OCI-LY3 (cell line): Measurements from ENCODE around the gene PRDM5.
A peak's percentile ranks its signal among the peaks of the same experiment; 100 is the strongest.

ENCODE experiments used
- H2AFZ ChIP-seq: fragments of 200-600, 300-600 bp; shearing (Covaris generic); 2 replicates; pipeline ENCODE4 v1.6.0; 2014; ENCODE audit warnings: antibody characterized with exemption, low read depth, low read length
- H3K27ac ChIP-seq: fragments of 200-600, 300-600 bp; sonication (generic); 2 replicates; pipeline ENCODE4 v1.5.1; 2014; ENCODE audit warnings: mild to moderate bottlenecking, low read length, moderate library complexity, mixed read lengths
- H3K27me3 ChIP-seq: fragments of 200-600, 300-600 bp; sonication (generic); 2 replicates; pipeline ENCODE4 v1.6.1; 2014; ENCODE audit warnings: low read depth, low read length, mixed read lengths
- H3K36me3 ChIP-seq: fragments of 200-600, 300-600 bp; sonication (generic); replicated peaks from 2 replicates; pipeline ENCODE3; 2014; ENCODE audit warnings: low read depth, low read length, mixed read lengths
- H3K4me1 ChIP-seq: fragments of 300-600, 200-600 bp; sonication (generic); 2 replicates; pipeline ENCODE4 v1.6.1; 2014; ENCODE audit warnings: low read length, mixed read lengths
- H3K4me2 ChIP-seq: fragments of 200-600, 300-600 bp; sonication (generic); 2 replicates; pipeline ENCODE4 v1.6.1; 2014; ENCODE audit warnings: low read length, mixed read lengths
- H3K4me3 ChIP-seq: fragments of 300-600, 200-600 bp; sonication (generic); 2 replicates; pipeline ENCODE4 v1.5.1; 2014; ENCODE audit warnings: antibody characterized with exemption, mild to moderate bottlenecking, low read length, moderate library complexity
- H3K79me2 ChIP-seq: fragments of 300-600, 200-600 bp; shearing (Covaris generic); 2 replicates; pipeline ENCODE4 v1.6.1; 2014; ENCODE audit warnings: mild to moderate bottlenecking, low read length, mixed read lengths
- H3K9ac ChIP-seq: fragments of 300-600, 200-600 bp; shearing (Covaris generic); 2 replicates; pipeline ENCODE4 v1.6.0; 2014; ENCODE audit warnings: mild to moderate bottlenecking, low read length, moderate library complexity
- H3K9me3 ChIP-seq: fragments of 200-600, 300-600 bp; shearing (Covaris generic); 2 replicates; pipeline ENCODE4 v1.6.1; 2014; ENCODE audit warnings: low read length, mixed read lengths; ENCODE audit not compliant: insufficient read depth
- H4K20me1 ChIP-seq: fragments of 200-600, 300-600 bp; sonication (generic); 2 replicates; pipeline ENCODE4 v1.6.1; 2016; ENCODE audit warnings: low read length, mixed read lengths; ENCODE audit not compliant: insufficient read depth
- CTCF ChIP-seq: fragments of 200-600, 300-600 bp; sonication (generic); IDR thresholded peaks from 2 replicates; pipeline ENCODE4 v1.5.1; 2014; ENCODE audit warnings: antibody characterized with exemption, low read length, low read depth
- EZH2phosphoT487 ChIP-seq: fragments of 200-600 bp; shearing (Covaris generic); IDR thresholded peaks from 2 replicates; pipeline ENCODE4 v1.6.1; 2018; ENCODE audit warnings: antibody characterized with exemption, mixed run types, low read depth

Gene PRDM5

DNA sequence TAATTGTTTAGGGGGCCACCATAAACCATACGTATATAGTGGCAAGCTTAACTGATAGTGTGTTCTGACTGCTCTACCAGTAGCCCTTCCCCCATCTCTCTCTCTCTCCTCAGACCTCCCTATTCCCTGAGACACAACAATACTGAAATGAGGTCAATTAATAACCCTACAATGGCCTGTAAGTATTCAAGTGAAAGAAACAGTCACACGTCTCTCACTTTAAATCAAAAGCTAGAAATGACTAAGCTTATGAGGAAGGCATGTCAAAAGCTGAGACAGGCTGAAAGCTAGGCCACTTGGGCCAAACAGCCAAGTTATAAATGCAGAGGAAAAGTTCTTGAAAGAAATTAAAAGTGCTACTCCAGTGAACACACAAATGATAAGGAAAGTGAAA, 78.0 kb downstream of the PRDM5 start:
- Histone ChIP-seq H3K36me3 (no peaks in the 10 kb centered on the region), H4K20me1 (no peaks in the 10 kb centered on the region), H3K4me3 (peak overlapping the region; percentile 66), H3K27me3 (no peaks in the 10 kb centered on the region), H3K9me3 (no peaks in the 10 kb centered on the region), H2AFZ (no peak overlapping the region; the same call in 1 of the 2 replicates), H3K79me2 (no peaks in the 10 kb centered on the region), H3K4me2 (peak overlapping the region; percentile 93), H3K9ac (peak overlapping the region; percentile 59), H3K27ac (peak overlapping the region; percentile 91), H3K4me1 (peaks cover 60% of the 10 kb centered on the region)
- TF ChIP-seq CTCF (no peak), EZH2phosphoT487 (no peak)

GRCh38 chr4:120843849-120844527, 78.5 kb downstream of the PRDM5 start:
- Histone ChIP-seq H3K27ac (peak overlapping the region; percentile 91), H3K9ac (peak overlapping the region; percentile 59), H3K36me3 (no peaks in the 10 kb centered on the region), H4K20me1 (no peaks in the 10 kb centered on the region), H3K4me2 (peak overlapping the region; percentile 93), H3K9me3 (no peaks in the 10 kb centered on the region), H3K27me3 (no peaks in the 10 kb centered on the region), H2AFZ (no peak overlapping the region; the same call in 1 of the 2 replicates), H3K4me3 (peak overlapping the region; percentile 66), H3K79me2 (no peaks in the 10 kb centered on the region), H3K4me1 (peaks cover 60% of the 10 kb centered on the region)
- TF ChIP-seq EZH2phosphoT487, result no peak
- peak; percentile 90 for TF ChIP-seq CTCF

DNA sequence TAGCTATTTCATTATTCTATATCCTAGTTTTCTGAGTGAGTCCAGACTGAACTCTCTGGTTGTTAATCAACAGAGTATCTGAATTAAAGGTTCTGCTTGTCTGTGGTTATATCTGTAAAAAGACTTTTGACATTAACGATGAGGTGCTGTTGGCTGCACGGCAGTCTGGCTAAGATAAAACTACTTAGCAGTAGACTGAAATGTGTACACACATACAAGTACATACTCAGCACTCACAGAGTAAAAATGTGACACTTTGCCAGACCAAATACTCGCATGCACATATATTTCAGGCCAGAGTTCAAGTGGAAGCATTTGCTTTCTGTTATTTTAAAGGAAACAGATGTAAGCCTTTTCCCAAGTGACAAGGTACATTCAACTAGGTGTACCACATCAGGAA, 80.5 kb downstream of the PRDM5 start:
- Histone ChIP-seq H3K36me3 (no peaks in the 10 kb centered on the region), H3K4me1 (peaks cover 51% of the 10 kb centered on the region), H3K9ac (peak overlapping the region; percentile 28; the same call in 1 of the 2 replicates), H3K4me2 (peak overlapping the region; percentile 55), H3K79me2 (no peaks in the 10 kb centered on the region), H3K4me3 (peak overlapping the region; percentile 6), H4K20me1 (no peaks in the 10 kb centered on the region), H3K27me3 (no peaks in the 10 kb centered on the region), H3K9me3 (no peaks in the 10 kb centered on the region), H2AFZ (0 out of 2 replicates have a peak overlapping the region, but pooled peaks have one; percentile 10), H3K27ac (peak overlapping the region; percentile 50)
- no peak for TF ChIP-seq EZH2phosphoT487
- TF ChIP-seq CTCF, result no peak

- Histone ChIP-seq H2AFZ (no peak overlapping the region), H3K27ac (peak overlapping the region; percentile 50; the same call in 1 of the 2 replicates), H3K27me3 (no peaks in the 10 kb centered on the region), H3K9ac (0 out of 2 replicates have a peak overlapping the region, but pooled peaks have one; percentile 28), H3K4me2 (peak overlapping the region; percentile 55), H3K9me3 (no peaks in the 10 kb centered on the region), H3K36me3 (no peaks in the 10 kb centered on the region), H3K79me2 (no peaks in the 10 kb centered on the region), H3K4me3 (peak overlapping the region; percentile 6; the same call in 1 of the 2 replicates), H4K20me1 (no peaks in the 10 kb centered on the region), H3K4me1 (peaks cover 49% of the 10 kb centered on the region)
- TF ChIP-seq EZH2phosphoT487, result no peak
- TF ChIP-seq CTCF, result no peak
Measured at GRCh38 chr4:120841580-120841979, 80.9 kb downstream of the PRDM5 start.
